CD4-positive, alpha-beta T cell (primary cell): Measurements from ENCODE around the gene TIMM13. TPM values are rescaled to one million over a fixed set of nuclear protein-coding genes. Genes with fewer than 3 reads are reported as not detected.

Experiments
- ATAC-seq: fragments of 200-7000 bp; cut with Tn5 transposase; one replicate; pipeline ENCODE4 v1.10.0; 2022; ENCODE audit warnings: mild to moderate bottlenecking; ENCODE audit not compliant: poor library complexity
- CTCF ChIA-PET: fragments of 350-600 bp; sonication (Branson Sonifier 250); formaldehyde crosslinking; loops from one replicate; lab custom pipeline; 2021; ENCODE audit warnings: antibody characterized with exemption, inconsistent platforms; lab: Charles Lee
- POLR2A ChIA-PET: fragments of 350-600 bp; sonication (Branson Sonifier 250); formaldehyde crosslinking; loops from one replicate; lab custom pipeline; 2021; ENCODE audit warnings: antibody characterized with exemption, inconsistent platforms; lab: Charles Lee
- DNase-seq, 14 experiments: peaks; one replicate each; pipeline ENCODE4 v3.0.0-alpha.2; 2013 to 2020; ENCODE audit warnings: mixed read lengths in 2 of 14
- H3K27ac ChIP-seq, 2 donors: one replicate each; pipeline versions ENCODE4 v1.5.1 to v1.7.0; 2013; ENCODE audit warnings: low read length in 2 of 2, low read depth in 1 of 2, mild to moderate bottlenecking in 1 of 2
- H3K27me3 ChIP-seq, 2 experiments: 1 replicate in 1 of 2; 2 replicates in 1 of 2; pipeline versions ENCODE4 v1.6.1 to v1.7.0; 2013; ENCODE audit warnings: low read length in 2 of 2, control low read depth in 1 of 2, mild to moderate bottlenecking in 1 of 2, moderate library complexity in 1 of 2; ENCODE audit not compliant: insufficient read depth in 2 of 2, control insufficient read depth in 1 of 2
- H3K36me3 ChIP-seq: one replicate; pipeline ENCODE4 v1.6.1; 2013; ENCODE audit warnings: low read length, control low read depth; ENCODE audit not compliant: insufficient read depth
- H3K4me1 ChIP-seq: one replicate; pipeline ENCODE4 v1.6.1; 2013; ENCODE audit warnings: low read length, control low read depth; ENCODE audit not compliant: insufficient read depth
- H3K4me3 ChIP-seq: one replicate; pipeline ENCODE4 v1.5.1; 2013; ENCODE audit warnings: mild to moderate bottlenecking, low read length, moderate library complexity
- H3K9me3 ChIP-seq, 2 experiments: 1 replicate in 1 of 2; 2 replicates in 1 of 2; pipeline versions ENCODE4 v1.6.1 to v1.7.0; 2013; ENCODE audit warnings: low read length in 2 of 2, mild to moderate bottlenecking in 2 of 2, control low read depth in 1 of 2, moderate library complexity in 1 of 2; ENCODE audit not compliant: control insufficient read depth in 1 of 2, insufficient read depth in 1 of 2
- H3K27ac Mint-ChIP-seq: one replicate; pipeline ENCODE4 v1.8.0; 2020; ENCODE audit warnings: mixed read lengths
- H3K27me3 Mint-ChIP-seq: one replicate; pipeline ENCODE4 v1.8.0; 2021; ENCODE audit warnings: mixed read lengths
- H3K36me3 Mint-ChIP-seq: one replicate; pipeline ENCODE4 v1.8.0; 2021; ENCODE audit warnings: low read depth, mixed read lengths
- H3K4me1 Mint-ChIP-seq: one replicate; pipeline ENCODE4 v1.8.0; 2021; ENCODE audit warnings: low read depth, mixed read lengths
- H3K4me3 Mint-ChIP-seq: one replicate; pipeline ENCODE4 v1.8.0; 2020; ENCODE audit warnings: mild to moderate bottlenecking, mixed read lengths
- H3K9me3 Mint-ChIP-seq: one replicate; pipeline ENCODE4 v1.8.0; 2020; ENCODE audit warnings: mixed read lengths
- intact Hi-C, 2 experiments: fragments of 100-400 bp; cut with DNase I in 1 of 2; cut with micrococcal nuclease in 1 of 2; formaldehyde crosslinking; loops; one replicate each; pipeline versions ENCODE4 v1.15.1 to v1.9.0; 2023 to 2025; cut with DNase I, micrococcal nuclease
- polyA plus RNA-seq, 2 donors: library from polyadenylated mRNA; unstranded; fragments of 120-200 nt; gene quantifications; one replicate each; pipeline ENCODE4 v1.2.1, GENCODE V29; 2013
- total RNA-seq, 174 experiments: library from RNA in 2 of 174; stranded (reverse) in 2 of 174; gene quantifications; one replicate each; pipeline ENCODE4 v1.2.3 and lab custom pipeline; 2021 to 2026
- TF ChIP-seq, protein P1 (sequence below): fragments of 200-600 bp; IDR thresholded peaks from one replicate; pipeline ENCODE4 v1.8.0; 2022; ENCODE audit warnings: antibody characterized with exemption, mild to moderate bottlenecking

Gene TIMM13
- total RNA-seq (10 to 100 TPM; 17.3 to 22.3 TPM), total RNA-seq (lab: John Stamatoyannopoulos, UW) (12.3 to 123 (median 23.6) reads per million in 172 experiments)
- polyA plus RNA-seq (2013, experiment 1 of 2): 27.4 TPM
- 26.1 TPM for polyA plus RNA-seq (2013, experiment 2 of 2)

DNA sequence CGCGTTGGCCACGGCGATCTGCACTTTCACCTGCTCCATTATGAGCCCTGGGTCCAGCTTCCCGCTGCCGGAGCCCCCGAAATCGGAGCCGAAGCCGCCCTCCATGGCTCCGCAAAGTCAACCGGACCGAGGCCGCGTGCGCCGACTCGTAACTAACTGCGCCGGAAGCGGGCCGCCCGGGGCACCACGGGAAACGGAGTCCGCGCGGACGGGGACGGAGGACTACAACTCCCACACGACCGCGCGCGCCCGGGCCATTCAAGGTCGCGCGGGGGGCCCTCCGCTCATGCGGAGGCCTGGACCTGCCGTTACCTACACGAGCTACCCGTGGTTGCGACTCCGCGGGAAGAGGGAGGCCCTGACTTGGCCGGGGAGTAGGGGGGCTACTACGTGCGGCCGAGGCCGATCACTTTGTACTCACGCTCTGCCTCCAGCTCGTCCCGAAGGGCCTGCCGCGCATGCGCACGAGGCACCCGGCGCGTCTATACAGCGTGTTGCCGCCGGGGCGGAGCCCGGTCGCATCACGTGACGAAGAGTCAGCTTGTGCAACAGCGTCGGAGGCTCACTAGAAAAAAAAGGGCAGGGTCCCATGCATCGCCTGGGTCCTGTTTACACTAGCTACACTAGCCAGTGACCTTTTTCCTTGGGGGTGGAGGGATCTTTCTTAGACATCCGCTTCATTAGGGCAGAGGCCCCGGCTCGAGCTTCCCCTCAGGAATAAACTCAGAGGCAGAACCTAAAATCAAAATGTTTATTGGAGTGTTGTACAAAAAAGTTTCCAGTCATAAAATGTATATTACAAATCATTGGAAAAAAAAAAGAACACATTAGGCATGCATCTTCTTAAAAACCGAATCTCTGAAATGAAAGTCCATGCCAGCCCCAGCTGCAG lies at the start of gene TIMM13:
TIMM13 (minus strand) TSS at position 158 of the 892 bp plus-strand sequence; CDS start at position 105, 53 bp downstream.
- Mint-ChIP-seq H3K4me3 (peak within 1 kb of the TSS; percentile 92), H3K27me3 (no peaks in the 10 kb centered on the region), H3K27ac (peak within 1 kb of the TSS; percentile 93), H3K9me3 (no peaks in the 10 kb centered on the region), H3K36me3 (peaks cover 9% of the 10 kb centered on the region), H3K4me1 (peaks cover 15% of the 10 kb centered on the region)
- peak within 1 kb of the TSS; percentile 86 for H3K4me3 ChIP-seq
- TF ChIP-seq, protein P1, sequence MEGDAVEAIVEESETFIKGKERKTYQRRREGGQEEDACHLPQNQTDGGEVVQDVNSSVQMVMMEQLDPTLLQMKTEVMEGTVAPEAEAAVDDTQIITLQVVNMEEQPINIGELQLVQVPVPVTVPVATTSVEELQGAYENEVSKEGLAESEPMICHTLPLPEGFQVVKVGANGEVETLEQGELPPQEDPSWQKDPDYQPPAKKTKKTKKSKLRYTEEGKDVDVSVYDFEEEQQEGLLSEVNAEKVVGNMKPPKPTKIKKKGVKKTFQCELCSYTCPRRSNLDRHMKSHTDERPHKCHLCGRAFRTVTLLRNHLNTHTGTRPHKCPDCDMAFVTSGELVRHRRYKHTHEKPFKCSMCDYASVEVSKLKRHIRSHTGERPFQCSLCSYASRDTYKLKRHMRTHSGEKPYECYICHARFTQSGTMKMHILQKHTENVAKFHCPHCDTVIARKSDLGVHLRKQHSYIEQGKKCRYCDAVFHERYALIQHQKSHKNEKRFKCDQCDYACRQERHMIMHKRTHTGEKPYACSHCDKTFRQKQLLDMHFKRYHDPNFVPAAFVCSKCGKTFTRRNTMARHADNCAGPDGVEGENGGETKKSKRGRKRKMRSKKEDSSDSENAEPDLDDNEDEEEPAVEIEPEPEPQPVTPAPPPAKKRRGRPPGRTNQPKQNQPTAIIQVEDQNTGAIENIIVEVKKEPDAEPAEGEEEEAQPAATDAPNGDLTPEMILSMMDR: no peak
- H3K27me3 ChIP-seq: no peaks in the 10 kb centered on the region
- POLR2A ChIA-PET: interaction anchor here (0.7 to 2.1 kb wide), 23 partner anchors 12 to 1159 kb away, joined by 3 to 36 read pairs (median 4); partner anchors contain the start of genes AP3D1, CIRBP, FAM174C and GADD45B
- intact Hi-C loops: loop anchor here in 1 of 2 experiments (1.0 to 5.0 kb wide), 3 partner anchors 100 to 313 kb away; partner anchors contain the start of genes LSM7, PLEKHJ1, SF3A2 and SLC39A3
- CTCF ChIA-PET: interaction anchor here (0.9 to 2.6 kb wide), 5 partner anchors 29 to 322 kb away, joined by 3 to 9 read pairs (median 4); partner anchors contain the start of gene LMNB2
- peaks cover 26% of the 10 kb centered on the region for H3K36me3 ChIP-seq
- H3K9me3 ChIP-seq: no peaks in the 10 kb centered on the region
- ATAC-seq: peak; percentile 93
- H3K27ac ChIP-seq: peak within 1 kb of the TSS; percentile 91 to 98
- DNase-seq: peak; percentile 92 to 99 (median 96)
- H3K4me1 ChIP-seq: peaks cover 31% of the 10 kb centered on the region

DNA sequence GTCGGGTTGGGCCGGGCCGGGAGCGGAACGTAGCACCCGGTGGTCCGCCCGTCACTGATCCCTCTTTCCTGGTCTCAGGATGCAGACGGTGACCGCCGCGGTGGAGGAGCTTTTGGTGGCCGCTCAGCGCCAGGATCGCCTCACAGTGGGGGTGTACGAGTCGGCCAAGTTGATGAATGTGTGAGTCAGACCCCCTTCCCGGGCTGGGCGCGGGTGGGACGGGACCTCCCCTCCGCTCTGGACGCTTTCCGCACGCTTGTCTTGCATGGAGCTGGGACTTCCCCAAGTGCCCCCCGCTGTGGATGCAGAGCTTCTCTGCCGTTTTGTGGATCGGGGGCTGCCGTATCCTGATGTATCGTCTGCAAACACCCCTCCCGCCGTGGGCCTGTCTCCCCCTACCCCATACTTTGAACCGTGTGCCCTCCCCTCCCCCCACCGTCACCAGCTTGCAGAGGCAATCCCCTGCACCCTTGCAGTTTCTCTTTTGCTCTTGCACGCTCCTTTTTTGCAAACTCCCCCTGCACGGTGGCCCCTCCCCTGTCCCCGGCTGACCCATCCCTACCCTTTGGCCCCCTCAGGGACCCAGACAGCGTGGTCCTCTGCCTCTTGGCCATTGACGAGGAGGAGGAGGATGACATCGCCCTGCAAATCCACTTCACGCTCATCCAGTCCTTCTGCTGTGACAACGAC lies 49.2 kb upstream of the TIMM13 start:
- H3K4me3 Mint-ChIP-seq: peak overlapping the region; percentile 100
- H3K9me3 Mint-ChIP-seq: no peaks in the 10 kb centered on the region
- DNase-seq (peak; percentile 42 to 80 (median 58)), ATAC-seq (no peak)
- H3K27me3 Mint-ChIP-seq: peaks cover 4% of the 10 kb centered on the region
- peaks cover 45% of the 10 kb centered on the region for H3K4me1 ChIP-seq
- H3K4me3 ChIP-seq: peak overlapping the region; percentile 86
- peaks cover 28% of the 10 kb centered on the region for H3K36me3 Mint-ChIP-seq
- TF ChIP-seq, protein P1: no peak
- no peaks in the 10 kb centered on the region for H3K27me3 ChIP-seq
- peak overlapping the region; percentile 91 for H3K27ac Mint-ChIP-seq
- intact Hi-C loops: loop anchor here (1.0 to 5.0 kb wide), 4 partner anchors 31 to 223 kb away; no protein-coding TSS in a partner anchor
- CTCF ChIA-PET: interaction anchor here (1.1 to 9.5 kb wide), 9 partner anchors 103 to 160 kb away, joined by 3 to 57 read pairs (median 7); no protein-coding TSS in a partner anchor
- POLR2A ChIA-PET: interaction anchor here (0.6 to 5.2 kb wide), 53 partner anchors 8 to 1604 kb away, joined by 3 to 272 read pairs (median 7); partner anchors contain the start of genes AP3D1, LMNB2, LSM7 and SPPL2B
- peaks cover 8% of the 10 kb centered on the region for H3K36me3 ChIP-seq
- peaks cover 25% of the 10 kb centered on the region for H3K4me1 Mint-ChIP-seq
- H3K27ac ChIP-seq: peak overlapping the region; percentile 37 to 80
- peaks cover 0 to 4% of the 10 kb centered on the region in 2 experiments for H3K9me3 ChIP-seq
